ENCODE results near the gene SPTLC3.

Gene SPTLC3

DNA sequence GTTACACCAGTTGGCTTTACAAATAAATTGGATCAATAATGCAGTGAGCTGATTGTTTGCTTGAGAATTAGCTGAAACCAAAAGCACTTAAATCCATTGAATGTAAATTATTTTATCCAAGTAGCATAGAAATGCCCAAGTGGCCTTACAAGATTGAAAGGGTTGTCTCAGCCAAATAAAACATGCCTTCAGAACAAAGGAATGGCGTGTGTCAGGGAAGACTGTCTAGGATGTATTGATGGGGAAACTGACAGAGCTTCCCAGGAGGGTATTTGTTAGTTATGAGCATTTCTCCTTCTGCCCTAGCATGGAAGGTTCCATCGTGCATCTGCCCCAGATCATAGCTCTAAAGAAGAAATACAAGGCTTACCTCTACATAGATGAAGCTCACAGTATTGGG is 108.4 kb downstream of the SPTLC3 start:
- 100% methylated on average over 1 of the region's 2 CpGs; no CpG with 5 or more reads in 1 of the 2 experiments for WGBS, 2 experiments (ENCODE audit: insufficient coverage in 2 of 2)
- no peaks in the 10 kb centered on the region for H3K9me3 ChIP-seq (ENCODE audit: control insufficient read depth, low read length)
- H3K27ac ChIP-seq (ENCODE audit: low read depth, low read length, severe bottlenecking): no peak overlapping the region
- no peak overlapping the region for H3K4me3 ChIP-seq (ENCODE audit: extremely low read depth, insufficient read depth, low read length, poor library complexity, severe bottlenecking)
- H3K36me3 ChIP-seq (ENCODE audit: control insufficient read depth, insufficient read depth, low read length): no peaks in the 10 kb centered on the region
- no peaks in the 10 kb centered on the region for H3K4me1 ChIP-seq (ENCODE audit: control insufficient read depth, insufficient read depth, low read length, poor library complexity, severe bottlenecking)

DNA sequence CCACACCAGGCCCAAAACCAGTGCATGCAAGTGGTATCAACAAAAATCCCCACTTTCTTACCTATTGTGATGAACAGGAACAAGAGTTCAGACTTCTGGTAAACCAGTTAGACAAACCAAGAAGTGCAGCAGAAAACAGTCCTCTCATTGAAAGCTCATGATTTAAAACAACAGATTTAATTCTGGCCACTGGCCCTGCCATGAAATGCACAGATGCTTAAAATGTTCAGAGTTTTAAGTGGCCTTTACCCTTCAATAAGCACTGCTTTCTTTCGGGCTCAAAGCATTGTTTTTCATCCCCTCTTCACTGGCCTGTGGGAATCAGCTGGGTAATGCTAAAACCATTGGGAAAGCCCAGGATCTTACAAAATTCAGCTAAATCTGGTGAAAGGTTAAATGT is 109.9 kb downstream of the SPTLC3 start:
- Histone ChIP-seq H3K36me3 (ENCODE audit: control insufficient read depth, insufficient read depth, low read length) (no peaks in the 10 kb centered on the region), H3K9me3 (ENCODE audit: control insufficient read depth, low read length) (no peaks in the 10 kb centered on the region), H3K27ac (ENCODE audit: low read depth, low read length, severe bottlenecking) (no peak overlapping the region), H3K4me1 (ENCODE audit: control insufficient read depth, insufficient read depth, low read length, poor library complexity, severe bottlenecking) (no peaks in the 10 kb centered on the region), H3K4me3 (ENCODE audit: extremely low read depth, insufficient read depth, low read length, poor library complexity, severe bottlenecking) (no peak overlapping the region)
- 100% methylated on average over 1 of the region's 1 CpG; no CpG with 5 or more reads in 1 of the 2 experiments for WGBS, 2 experiments (ENCODE audit: insufficient coverage in 2 of 2)

DNA sequence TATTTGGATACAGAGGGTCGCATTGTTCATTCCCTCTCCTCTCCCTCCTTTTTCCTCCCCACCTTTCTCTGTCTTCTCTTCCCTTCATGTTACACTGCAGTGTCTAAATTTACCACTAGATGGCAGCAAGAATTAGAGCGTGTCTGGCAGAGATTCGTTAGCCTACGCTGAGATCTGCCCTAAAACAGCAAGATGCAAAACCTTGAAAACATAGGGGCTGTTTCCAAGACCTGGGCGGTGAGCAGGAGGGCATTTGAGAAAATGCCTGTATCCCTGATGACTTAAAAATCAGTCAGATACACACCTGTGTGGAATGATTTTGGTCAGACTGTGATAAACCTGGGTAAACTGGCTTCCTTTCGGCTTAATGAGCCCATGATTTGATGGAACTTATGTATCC is 110.8 kb downstream of the SPTLC3 start:
- Histone ChIP-seq H3K4me3 (ENCODE audit: extremely low read depth, insufficient read depth, low read length, poor library complexity, severe bottlenecking) (no peak overlapping the region), H3K9me3 (ENCODE audit: control insufficient read depth, low read length) (no peaks in the 10 kb centered on the region), H3K4me1 (ENCODE audit: control insufficient read depth, insufficient read depth, low read length, poor library complexity, severe bottlenecking) (no peaks in the 10 kb centered on the region), H3K27ac (ENCODE audit: low read depth, low read length, severe bottlenecking) (no peak overlapping the region), H3K36me3 (ENCODE audit: control insufficient read depth, insufficient read depth, low read length) (no peaks in the 10 kb centered on the region)
- WGBS, 2 experiments (ENCODE audit: insufficient coverage in 2 of 2): 0 to 24% methylated on average over 3 to 5 of the region's 6 CpGs

DNA sequence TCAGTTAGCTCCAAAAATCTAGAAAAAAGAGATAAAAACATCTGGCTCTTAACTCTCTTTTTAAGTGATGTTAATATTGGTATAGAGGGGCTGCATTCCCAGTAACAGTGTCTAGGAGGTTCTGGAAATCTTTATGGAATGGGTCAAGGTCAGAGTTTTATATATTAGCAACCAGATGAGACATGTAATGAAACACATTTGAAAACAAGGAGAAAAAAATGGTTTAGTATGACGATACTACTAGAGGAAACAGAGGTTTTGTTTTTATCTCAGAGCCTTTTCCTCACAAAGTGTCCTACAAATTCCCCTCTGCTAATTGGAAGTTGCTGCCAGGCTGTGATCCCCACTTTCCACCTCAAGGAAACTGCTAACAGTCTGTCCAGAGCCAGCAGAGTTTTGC is 111.7 kb downstream of the SPTLC3 start:
- H3K27ac ChIP-seq (ENCODE audit: low read depth, low read length, severe bottlenecking): no peak overlapping the region
- no peaks in the 10 kb centered on the region for H3K4me1 ChIP-seq (ENCODE audit: control insufficient read depth, insufficient read depth, low read length, poor library complexity, severe bottlenecking)
- no peaks in the 10 kb centered on the region for H3K36me3 ChIP-seq (ENCODE audit: control insufficient read depth, insufficient read depth, low read length)
- no peak overlapping the region for H3K4me3 ChIP-seq (ENCODE audit: extremely low read depth, insufficient read depth, low read length, poor library complexity, severe bottlenecking)
- H3K9me3 ChIP-seq (ENCODE audit: control insufficient read depth, low read length): no peaks in the 10 kb centered on the region
- 100% methylated on average over 1 of the region's 1 CpG; no CpG with 5 or more reads in 1 of the 2 experiments for WGBS, 2 experiments (ENCODE audit: insufficient coverage in 2 of 2)

DNA sequence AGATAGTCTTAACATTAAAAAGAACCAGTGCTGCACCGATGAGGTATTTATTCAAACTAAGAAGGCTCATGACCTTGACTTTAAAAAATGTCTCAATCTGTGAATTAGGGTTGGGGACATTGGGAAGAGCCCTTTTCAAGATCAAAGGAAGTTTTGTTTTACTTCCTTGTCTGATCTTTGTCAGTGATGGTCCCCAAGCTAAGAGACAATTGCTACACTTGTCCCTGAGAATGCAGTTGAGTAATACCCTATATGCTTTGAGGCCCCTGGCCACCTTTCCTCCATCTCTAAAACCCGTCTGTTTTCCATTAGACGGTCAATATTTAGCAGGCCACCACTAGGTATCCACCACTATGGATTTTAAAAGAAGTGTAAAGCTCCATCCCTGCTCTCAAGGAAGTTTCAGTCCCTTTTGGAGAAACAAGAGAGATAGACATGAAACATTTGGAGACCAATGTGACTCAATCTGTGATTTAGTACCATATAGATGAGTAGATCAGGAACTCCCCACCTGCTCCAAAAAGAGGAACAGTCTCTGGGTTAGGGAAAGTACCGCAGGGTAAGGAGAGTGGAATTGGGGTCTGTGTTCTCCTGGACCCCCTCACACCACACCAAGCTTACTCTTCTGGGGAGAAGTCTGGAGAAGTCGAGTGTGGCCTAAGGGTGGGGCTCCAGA is 113.2 kb downstream of the SPTLC3 start:
- Histone ChIP-seq H3K36me3 (ENCODE audit: control insufficient read depth, insufficient read depth, low read length) (no peaks in the 10 kb centered on the region), H3K4me3 (ENCODE audit: extremely low read depth, insufficient read depth, low read length, poor library complexity, severe bottlenecking) (no peak overlapping the region), H3K9me3 (ENCODE audit: control insufficient read depth, low read length) (no peaks in the 10 kb centered on the region), H3K4me1 (ENCODE audit: control insufficient read depth, insufficient read depth, low read length, poor library complexity, severe bottlenecking) (no peaks in the 10 kb centered on the region), H3K27ac (ENCODE audit: low read depth, low read length, severe bottlenecking) (no peak overlapping the region)
- 94 to 100% methylated on average over 1 to 2 of the region's 5 CpGs for WGBS, 2 experiments (ENCODE audit: insufficient coverage in 2 of 2)

DNA sequence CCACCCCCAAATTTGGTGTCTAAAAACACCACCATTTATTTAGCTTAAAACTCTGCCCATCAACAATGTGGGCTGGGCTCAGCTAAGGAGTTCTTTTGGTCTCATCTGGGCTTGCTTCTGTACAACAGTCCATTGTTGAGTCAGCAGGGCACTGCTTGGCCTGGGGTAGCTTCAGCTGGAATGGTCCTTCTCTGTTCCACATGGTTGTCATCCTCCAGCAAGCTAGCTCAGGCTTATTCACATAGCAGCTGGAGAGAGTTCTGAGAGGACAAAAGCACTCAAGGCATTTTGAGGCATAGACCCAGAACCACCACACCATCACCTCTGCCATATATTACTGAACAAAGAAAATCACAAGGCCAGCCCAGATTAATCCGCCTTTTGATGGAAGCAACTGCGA is 116.7 kb downstream of the SPTLC3 start:
- Histone ChIP-seq H3K9me3 (ENCODE audit: control insufficient read depth, low read length) (no peaks in the 10 kb centered on the region), H3K36me3 (ENCODE audit: control insufficient read depth, insufficient read depth, low read length) (no peaks in the 10 kb centered on the region), H3K4me3 (ENCODE audit: extremely low read depth, insufficient read depth, low read length, poor library complexity, severe bottlenecking) (no peak overlapping the region), H3K4me1 (ENCODE audit: control insufficient read depth, insufficient read depth, low read length, poor library complexity, severe bottlenecking) (peaks cover 2% of the 10 kb centered on the region), H3K27ac (ENCODE audit: low read depth, low read length, severe bottlenecking) (no peak overlapping the region)
- WGBS, 2 experiments (ENCODE audit: insufficient coverage in 2 of 2): 86% methylated on average over 2 of the region's 2 CpGs; no CpG with 5 or more reads in 1 of the 2 experiments

DNA sequence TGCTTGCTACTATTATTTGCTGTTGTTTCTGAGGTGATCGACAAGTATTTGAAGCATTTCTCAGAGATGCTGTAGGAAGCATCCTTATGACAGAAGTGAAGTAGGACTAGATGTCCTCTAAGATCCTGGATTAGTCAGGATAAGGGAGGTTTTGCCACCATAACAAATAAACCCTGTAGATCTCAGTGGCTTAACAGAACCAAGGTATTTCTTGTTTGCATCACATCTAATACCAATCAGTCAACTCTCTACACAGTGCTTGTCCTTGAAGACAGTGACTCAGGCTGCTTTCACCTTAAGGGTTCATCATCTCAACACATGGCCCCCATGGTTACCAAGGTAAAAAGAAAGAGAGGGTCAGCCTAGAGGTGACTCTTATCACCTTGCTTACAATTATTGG is 119.4 kb downstream of the SPTLC3 start:
- 80 to 100% methylated on average over 1 of the region's 1 CpG for WGBS, 2 experiments (ENCODE audit: insufficient coverage in 2 of 2)

DNA sequence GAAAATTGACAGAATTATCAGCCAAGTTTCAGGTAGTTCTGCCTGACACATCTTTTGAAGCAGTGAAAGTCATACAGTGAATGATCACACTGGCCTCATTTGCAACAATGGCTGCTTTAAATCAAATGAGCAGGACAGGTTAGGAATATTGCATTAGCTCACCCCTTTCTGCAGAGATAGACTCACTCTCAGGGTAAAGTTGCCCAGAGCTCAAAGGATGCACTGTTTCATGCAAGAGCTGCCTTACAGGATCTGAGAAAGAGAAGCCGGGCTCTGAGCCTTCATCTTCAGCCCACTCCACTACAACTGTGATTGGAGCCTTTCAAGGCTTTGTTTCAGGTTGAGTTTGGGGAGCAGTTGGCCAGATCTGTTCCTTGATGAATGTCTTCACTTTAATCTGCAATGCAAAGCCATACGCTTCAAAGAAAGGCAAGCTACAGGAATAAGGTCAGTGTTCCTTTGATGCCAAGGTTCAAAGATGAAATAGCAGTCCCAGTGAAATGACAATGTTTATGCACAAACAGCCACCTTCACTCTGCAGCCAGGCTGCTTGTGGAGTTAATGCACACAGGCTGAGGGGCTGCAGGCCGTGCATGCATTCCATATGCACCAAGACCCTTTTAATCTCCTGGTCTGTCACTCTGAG is 121.4 kb downstream of the SPTLC3 start:
- Histone ChIP-seq H3K9me3 (ENCODE audit: control insufficient read depth, low read length) (no peaks in the 10 kb centered on the region), H3K36me3 (ENCODE audit: control insufficient read depth, insufficient read depth, low read length) (no peaks in the 10 kb centered on the region), H3K4me3 (ENCODE audit: extremely low read depth, insufficient read depth, low read length, poor library complexity, severe bottlenecking) (no peak overlapping the region), H3K4me1 (ENCODE audit: control insufficient read depth, insufficient read depth, low read length, poor library complexity, severe bottlenecking) (peaks cover 5% of the 10 kb centered on the region), H3K27ac (ENCODE audit: low read depth, low read length, severe bottlenecking) (no peak overlapping the region)
- WGBS, 2 experiments (ENCODE audit: insufficient coverage in 2 of 2): 71 to 100% methylated on average over 2 of the region's 3 CpGs

More for the DNA sequence above, 119.4 kb downstream of the SPTLC3 start:
- no peaks in the 10 kb centered on the region for H3K9me3 ChIP-seq (ENCODE audit: control insufficient read depth, low read length)
- no peak overlapping the region for H3K27ac ChIP-seq (ENCODE audit: low read depth, low read length, severe bottlenecking)
- H3K4me3 ChIP-seq (ENCODE audit: extremely low read depth, insufficient read depth, low read length, poor library complexity, severe bottlenecking): no peak overlapping the region
- peaks cover 5% of the 10 kb centered on the region for H3K4me1 ChIP-seq (ENCODE audit: control insufficient read depth, insufficient read depth, low read length, poor library complexity, severe bottlenecking)
- H3K36me3 ChIP-seq (ENCODE audit: control insufficient read depth, insufficient read depth, low read length): no peaks in the 10 kb centered on the region

DNA sequence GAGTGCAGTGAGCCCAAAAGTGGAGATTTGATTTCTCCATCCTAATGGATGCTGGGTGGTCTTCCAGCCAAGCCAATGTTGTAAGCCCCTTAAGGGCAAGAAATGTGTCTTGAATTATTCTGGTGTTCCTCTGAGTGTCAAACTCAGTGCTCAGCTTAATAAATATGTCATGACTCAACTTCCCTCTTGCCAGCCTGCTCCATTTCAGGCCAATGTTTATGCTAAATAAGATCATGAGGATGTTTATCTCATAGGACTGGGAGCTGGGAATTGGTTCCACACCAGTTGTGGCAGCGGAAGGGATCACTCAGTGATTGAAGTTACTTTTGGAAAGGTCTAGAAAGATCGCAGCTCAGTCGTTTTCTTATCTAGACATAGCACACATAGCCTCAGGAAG is 121.9 kb downstream of the SPTLC3 start:
- H3K36me3 ChIP-seq (ENCODE audit: control insufficient read depth, insufficient read depth, low read length): no peaks in the 10 kb centered on the region
- H3K9me3 ChIP-seq (ENCODE audit: control insufficient read depth, low read length): no peaks in the 10 kb centered on the region
- 88% methylated on average over 3 of the region's 3 CpGs; no CpG with 5 or more reads in 1 of the 2 experiments for WGBS, 2 experiments (ENCODE audit: insufficient coverage in 2 of 2)
- H3K4me3 ChIP-seq (ENCODE audit: extremely low read depth, insufficient read depth, low read length, poor library complexity, severe bottlenecking): no peak overlapping the region
- peaks cover 5% of the 10 kb centered on the region for H3K4me1 ChIP-seq (ENCODE audit: control insufficient read depth, insufficient read depth, low read length, poor library complexity, severe bottlenecking)
- no peak overlapping the region for H3K27ac ChIP-seq (ENCODE audit: low read depth, low read length, severe bottlenecking)

DNA sequence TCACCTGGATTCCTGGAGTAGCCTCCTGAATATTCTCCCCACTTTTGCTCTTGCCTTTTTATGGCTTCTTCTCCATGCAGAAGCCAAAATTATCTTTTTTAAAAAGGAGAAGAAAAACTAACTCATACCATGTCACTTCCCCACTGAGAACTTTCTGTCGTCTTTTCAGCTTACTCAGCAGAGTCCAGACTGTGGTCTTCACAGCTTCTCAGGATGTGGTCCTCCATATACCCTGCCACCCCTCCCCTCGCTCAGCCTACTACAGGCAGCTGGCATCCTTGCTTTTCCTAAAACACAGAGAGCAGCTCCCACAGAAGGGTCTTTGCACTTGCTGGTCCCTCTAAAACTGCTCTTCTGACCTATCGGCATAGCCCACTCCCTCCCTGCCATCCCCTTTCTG is 122.9 kb downstream of the SPTLC3 start:
- Histone ChIP-seq H3K27ac (ENCODE audit: low read depth, low read length, severe bottlenecking) (no peak overlapping the region), H3K9me3 (ENCODE audit: control insufficient read depth, low read length) (no peaks in the 10 kb centered on the region), H3K4me1 (ENCODE audit: control insufficient read depth, insufficient read depth, low read length, poor library complexity, severe bottlenecking) (peaks cover 5% of the 10 kb centered on the region), H3K36me3 (ENCODE audit: control insufficient read depth, insufficient read depth, low read length) (no peaks in the 10 kb centered on the region), H3K4me3 (ENCODE audit: extremely low read depth, insufficient read depth, low read length, poor library complexity, severe bottlenecking) (no peak overlapping the region)
- WGBS, 2 experiments (ENCODE audit: insufficient coverage in 2 of 2): 92% methylated on average over 3 of the region's 3 CpGs

Measured in mesodermal cell (in vitro differentiated cells).